ENCODE results near the gene E4F1. TPM values are rescaled to one million over a fixed set of nuclear protein-coding genes. Genes with fewer than 3 reads are reported as not detected.
A peak's percentile ranks its signal among the peaks of the same experiment; 100 is the strongest.
"Not testable (repeated sequence)": the region's sequence is repeated elsewhere in the genome, so short reads cannot be mapped to it uniquely, and the experiment has no call there.

The E4F1 gene
- total RNA-seq, 1 experiment from 2014 or later: 30.1 TPM

GRCh38 chr16:2199621-2200139 is 23.7 kb upstream of the E4F1 start:
- no peaks in the 10 kb centered on the region for H3K9me3 Mint-ChIP-seq (ENCODE audit: unreplicated experiment)
- intact Hi-C loops (cut with micrococcal nuclease; ENCODE audit: unreplicated experiment): no loop called here

GRCh38 chr16:2200313-2200712 is 23.1 kb upstream of the E4F1 start:
- Mint-ChIP-seq H3K4me1 (ENCODE audit: low read depth, unreplicated experiment) (peaks cover 7% of the 10 kb centered on the region), H3K9me3 (ENCODE audit: unreplicated experiment) (no peaks in the 10 kb centered on the region), H3K36me3 (ENCODE audit: insufficient read depth, unreplicated experiment) (peaks cover 15% of the 10 kb centered on the region), H3K27me3 (ENCODE audit: insufficient read depth, unreplicated experiment) (no peaks in the 10 kb centered on the region), H3K27ac (ENCODE audit: unreplicated experiment) (no peak overlapping the region), H3K4me3 (ENCODE audit: unreplicated experiment) (no peak overlapping the region)
- TF ChIP-seq CTCF (IDR thresholded peaks at IDR 0.05; ENCODE audit: insufficient read depth in 1 of 2, low read depth in 1 of 2, low read length in 1 of 2, severe bottlenecking in 1 of 2, unreplicated experiment in 1 of 2): no peak
- CTCF ChIA-PET: no interaction called here
- Histone ChIP-seq H3K27me3 (replicated peaks; ENCODE audit: control insufficient read depth, insufficient read depth, low read length) (no peaks in the 10 kb centered on the region), H3K4me3 (ENCODE audit: low read depth, low read length) (no peak overlapping the region), H3K9me3 (no peaks in the 10 kb centered on the region), H3K4me1 (peaks cover 4% of the 10 kb centered on the region), H3K36me3 (ENCODE audit: control insufficient read depth, insufficient read depth, low read length) (no peaks in the 10 kb centered on the region)
- no TSS peak for BruUV-seq (replicated peaks)
- POLR2A ChIA-PET: no interaction called here
- no peak for DNase-seq
- intact Hi-C loops (cut with micrococcal nuclease; ENCODE audit: unreplicated experiment): no loop called here

More at GRCh38 chr16:2199621-2200139, 23.7 kb upstream of the E4F1 start:
- CTCF ChIA-PET: interaction anchor here (0.7 kb wide), 1 partner anchor 652 kb away, joined by 3 read pairs; no protein-coding TSS in a partner anchor
- DNase-seq: no peak
- Mint-ChIP-seq H3K4me3 (ENCODE audit: unreplicated experiment) (no peak overlapping the region), H3K27me3 (ENCODE audit: insufficient read depth, unreplicated experiment) (no peaks in the 10 kb centered on the region), H3K27ac (ENCODE audit: unreplicated experiment) (no peak overlapping the region), H3K36me3 (ENCODE audit: insufficient read depth, unreplicated experiment) (peaks cover 13% of the 10 kb centered on the region), H3K4me1 (ENCODE audit: low read depth, unreplicated experiment) (peaks cover 5% of the 10 kb centered on the region)
- BruUV-seq (replicated peaks): no TSS peak
- TF ChIP-seq CTCF (IDR thresholded peaks at IDR 0.05; ENCODE audit: insufficient read depth in 1 of 2, low read depth in 1 of 2, low read length in 1 of 2, severe bottlenecking in 1 of 2, unreplicated experiment in 1 of 2): no peak
- peaks cover 9% of the 10 kb centered on the region for H3K4me1 ChIP-seq
- POLR2A ChIA-PET: no interaction called here
- H3K4me3 ChIP-seq (ENCODE audit: low read depth, low read length): no peak overlapping the region
- no peaks in the 10 kb centered on the region for H3K27me3 ChIP-seq (replicated peaks; ENCODE audit: control insufficient read depth, insufficient read depth, low read length)
- no peaks in the 10 kb centered on the region for H3K36me3 ChIP-seq (ENCODE audit: control insufficient read depth, insufficient read depth, low read length)
- no peaks in the 10 kb centered on the region for H3K9me3 ChIP-seq

GRCh38 chr16:2203119-2203688 is 20.2 kb upstream of the E4F1 start:
- Mint-ChIP-seq H3K4me3 (ENCODE audit: unreplicated experiment) (peak overlapping the region; percentile 61), H3K4me1 (ENCODE audit: low read depth, unreplicated experiment) (peaks cover 14% of the 10 kb centered on the region), H3K36me3 (ENCODE audit: insufficient read depth, unreplicated experiment) (peaks cover 31% of the 10 kb centered on the region)
- H3K27me3 ChIP-seq (replicated peaks; ENCODE audit: control insufficient read depth, insufficient read depth, low read length); H3K27me3 Mint-ChIP-seq (ENCODE audit: insufficient read depth, unreplicated experiment); CTCF ChIA-PET; H3K9me3 ChIP-seq; intact Hi-C loops (cut with micrococcal nuclease; ENCODE audit: unreplicated experiment); BruUV-seq (replicated peaks); H3K27ac Mint-ChIP-seq (ENCODE audit: unreplicated experiment); H3K36me3 ChIP-seq (ENCODE audit: control insufficient read depth, insufficient read depth, low read length); H3K4me3 ChIP-seq (ENCODE audit: low read depth, low read length); H3K4me1 ChIP-seq; DNase-seq; H3K9me3 Mint-ChIP-seq (ENCODE audit: unreplicated experiment): not testable (repeated sequence)
- POLR2A ChIA-PET: interaction anchor here (0.7 kb wide), 1 partner anchor 238 kb away, joined by 3 read pairs; the partner anchor contains the start of gene RPS2

Data from Caco-2 (cell line).